ENCODE measurements around the gene ECI1. TPM values are rescaled to one million over a fixed set of nuclear protein-coding genes. Genes with fewer than 3 reads are reported as not detected.

Gene ECI1
- total and polyA plus RNA-seq, 2 donors = 31.1 to 47.0 TPM

- Histone ChIP-seq H3K27me3 (ENCODE audit: control insufficient read depth in 2 of 2, insufficient read depth in 1 of 2, low read length in 1 of 2) (no peaks in the 10 kb centered on the region), H3K9me3 (ENCODE audit: control insufficient read depth in 2 of 2, insufficient read depth in 1 of 2, low read length in 1 of 2) (no peaks in the 10 kb centered on the region), H3K4me3 (ENCODE audit: low read length in 2 of 2) (no peak overlapping the region), H3K27ac (ENCODE audit: low read depth in 1 of 2, low read length in 1 of 2) (no peak overlapping the region), H3K36me3 (ENCODE audit: control insufficient read depth in 2 of 2, insufficient read depth in 2 of 2, low read length in 1 of 2) (no peaks in the 10 kb centered on the region), H3K4me1 (ENCODE audit: control insufficient read depth in 2 of 2, insufficient read depth in 2 of 2, low read length in 2 of 2) (no peaks in the 10 kb centered on the region)
- DNase-seq (ENCODE audit: low read depth in 6 of 9, low spot score in 9 of 9) = no peak
- WGBS = 95% methylated on average over 26 of the region's 26 CpGs
Measured at GRCh38 chr16:2282866-2283555, 31.6 kb upstream of the ECI1 start.

- Histone ChIP-seq H3K36me3 (ENCODE audit: control insufficient read depth in 2 of 2, insufficient read depth in 2 of 2, low read length in 1 of 2) (no peaks in the 10 kb centered on the region), H3K9me3 (ENCODE audit: control insufficient read depth in 2 of 2, insufficient read depth in 1 of 2, low read length in 1 of 2) (no peaks in the 10 kb centered on the region), H3K4me1 (ENCODE audit: control insufficient read depth in 2 of 2, insufficient read depth in 2 of 2, low read length in 2 of 2) (no peaks in the 10 kb centered on the region), H3K4me3 (ENCODE audit: low read length in 2 of 2) (no peak overlapping the region), H3K27me3 (ENCODE audit: control insufficient read depth in 2 of 2, insufficient read depth in 1 of 2, low read length in 1 of 2) (no peaks in the 10 kb centered on the region), H3K27ac (ENCODE audit: low read depth in 1 of 2, low read length in 1 of 2) (no peak overlapping the region)
- DNase-seq (ENCODE audit: low read depth in 6 of 9, low spot score in 9 of 9) = no peak
- 85% methylated on average over 5 of the region's 5 CpGs for WGBS
Measured at GRCh38 chr16:2282262-2282661, 30.9 kb upstream of the ECI1 start.

- Histone ChIP-seq H3K4me3 (ENCODE audit: low read length in 2 of 2) (no peak overlapping the region), H3K4me1 (ENCODE audit: control insufficient read depth in 2 of 2, insufficient read depth in 2 of 2, low read length in 2 of 2) (no peaks in the 10 kb centered on the region), H3K9me3 (ENCODE audit: control insufficient read depth in 2 of 2, insufficient read depth in 1 of 2, low read length in 1 of 2) (no peaks in the 10 kb centered on the region), H3K27ac (ENCODE audit: low read depth in 1 of 2, low read length in 1 of 2) (no peak overlapping the region), H3K27me3 (ENCODE audit: control insufficient read depth in 2 of 2, insufficient read depth in 1 of 2, low read length in 1 of 2) (no peaks in the 10 kb centered on the region), H3K36me3 (ENCODE audit: control insufficient read depth in 2 of 2, insufficient read depth in 2 of 2, low read length in 1 of 2) (no peaks in the 10 kb centered on the region)
- no peak for DNase-seq (ENCODE audit: low read depth in 6 of 9, low spot score in 9 of 9)
- WGBS = 96% methylated on average over 24 of the region's 24 CpGs
Measured at GRCh38 chr16:2280981-2281542, 29.7 kb upstream of the ECI1 start.

GRCh38 chr16:2280461-2280860 lies 29.1 kb upstream of the ECI1 start:
- no peak for DNase-seq (ENCODE audit: low read depth in 6 of 9, low spot score in 9 of 9)
- H3K4me3 ChIP-seq (ENCODE audit: low read length in 2 of 2) = no peak overlapping the region
- H3K27ac ChIP-seq (ENCODE audit: low read depth in 1 of 2, low read length in 1 of 2) = no peak overlapping the region
- H3K27me3 ChIP-seq (ENCODE audit: control insufficient read depth in 2 of 2, insufficient read depth in 1 of 2, low read length in 1 of 2) = no peaks in the 10 kb centered on the region
- WGBS = 96% methylated on average over 8 of the region's 8 CpGs
- H3K4me1 ChIP-seq (ENCODE audit: control insufficient read depth in 2 of 2, insufficient read depth in 2 of 2, low read length in 2 of 2) = no peaks in the 10 kb centered on the region
- no peaks in the 10 kb centered on the region for H3K36me3 ChIP-seq (ENCODE audit: control insufficient read depth in 2 of 2, insufficient read depth in 2 of 2, low read length in 1 of 2)
- H3K9me3 ChIP-seq (ENCODE audit: control insufficient read depth in 2 of 2, insufficient read depth in 1 of 2, low read length in 1 of 2) = no peaks in the 10 kb centered on the region

- no peaks in the 10 kb centered on the region for H3K27me3 ChIP-seq (ENCODE audit: control insufficient read depth in 2 of 2, insufficient read depth in 1 of 2, low read length in 1 of 2)
- H3K27ac ChIP-seq (ENCODE audit: low read depth in 1 of 2, low read length in 1 of 2) = no peak overlapping the region
- no peaks in the 10 kb centered on the region for H3K4me1 ChIP-seq (ENCODE audit: control insufficient read depth in 2 of 2, insufficient read depth in 2 of 2, low read length in 2 of 2)
- 94% methylated on average over 26 of the region's 26 CpGs for WGBS
- H3K36me3 ChIP-seq (ENCODE audit: control insufficient read depth in 2 of 2, insufficient read depth in 2 of 2, low read length in 1 of 2) = no peaks in the 10 kb centered on the region
- H3K9me3 ChIP-seq (ENCODE audit: control insufficient read depth in 2 of 2, insufficient read depth in 1 of 2, low read length in 1 of 2) = no peaks in the 10 kb centered on the region
- no peak for DNase-seq (ENCODE audit: low read depth in 6 of 9, low spot score in 9 of 9)
- H3K4me3 ChIP-seq (ENCODE audit: low read length in 2 of 2) = no peak overlapping the region
Measured at GRCh38 chr16:2278956-2279800, 27.8 kb upstream of the ECI1 start.

- no peaks in the 10 kb centered on the region for H3K27me3 ChIP-seq (ENCODE audit: control insufficient read depth in 2 of 2, insufficient read depth in 1 of 2, low read length in 1 of 2)
- H3K36me3 ChIP-seq (ENCODE audit: control insufficient read depth in 2 of 2, insufficient read depth in 2 of 2, low read length in 1 of 2) = peaks cover 0 to 7% of the 10 kb centered on the region in 2 donors
- DNase-seq (ENCODE audit: low read depth in 6 of 9, low spot score in 9 of 9) = no peak
- H3K4me1 ChIP-seq (ENCODE audit: control insufficient read depth in 2 of 2, insufficient read depth in 2 of 2, low read length in 2 of 2) = no peaks in the 10 kb centered on the region
- H3K9me3 ChIP-seq (ENCODE audit: control insufficient read depth in 2 of 2, insufficient read depth in 1 of 2, low read length in 1 of 2) = no peaks in the 10 kb centered on the region
- H3K4me3 ChIP-seq (ENCODE audit: low read length in 2 of 2) = no peak overlapping the region
- H3K27ac ChIP-seq (ENCODE audit: low read depth in 1 of 2, low read length in 1 of 2) = no peak overlapping the region
- 97% methylated on average over 14 of the region's 14 CpGs for WGBS
Measured at GRCh38 chr16:2278272-2278608, 26.9 kb upstream of the ECI1 start.

GRCh38 chr16:2277466-2278271 lies 26.3 kb upstream of the ECI1 start:
- H3K36me3 ChIP-seq (ENCODE audit: control insufficient read depth in 2 of 2, insufficient read depth in 2 of 2, low read length in 1 of 2) = peaks cover 0 to 9% of the 10 kb centered on the region in 2 donors
- 97% methylated on average over 25 of the region's 25 CpGs for WGBS
- no peaks in the 10 kb centered on the region for H3K9me3 ChIP-seq (ENCODE audit: control insufficient read depth in 2 of 2, insufficient read depth in 1 of 2, low read length in 1 of 2)
- H3K27me3 ChIP-seq (ENCODE audit: control insufficient read depth in 2 of 2, insufficient read depth in 1 of 2, low read length in 1 of 2) = no peaks in the 10 kb centered on the region
- H3K4me1 ChIP-seq (ENCODE audit: control insufficient read depth in 2 of 2, insufficient read depth in 2 of 2, low read length in 2 of 2) = no peaks in the 10 kb centered on the region
- no peak for DNase-seq (ENCODE audit: low read depth in 6 of 9, low spot score in 9 of 9)
- no peak overlapping the region for H3K4me3 ChIP-seq (ENCODE audit: low read length in 2 of 2)
- H3K27ac ChIP-seq (ENCODE audit: low read depth in 1 of 2, low read length in 1 of 2) = no peak overlapping the region

GRCh38 chr16:2276368-2277195 lies 25.2 kb upstream of the ECI1 start:
- Histone ChIP-seq H3K36me3 (ENCODE audit: control insufficient read depth in 2 of 2, insufficient read depth in 2 of 2, low read length in 1 of 2) (peaks cover 0 to 9% of the 10 kb centered on the region in 2 donors), H3K27me3 (ENCODE audit: control insufficient read depth in 2 of 2, insufficient read depth in 1 of 2, low read length in 1 of 2) (no peaks in the 10 kb centered on the region), H3K27ac (ENCODE audit: low read depth in 1 of 2, low read length in 1 of 2) (no peak overlapping the region), H3K4me3 (ENCODE audit: low read length in 2 of 2) (no peak overlapping the region), H3K4me1 (ENCODE audit: control insufficient read depth in 2 of 2, insufficient read depth in 2 of 2, low read length in 2 of 2) (no peaks in the 10 kb centered on the region), H3K9me3 (ENCODE audit: control insufficient read depth in 2 of 2, insufficient read depth in 1 of 2, low read length in 1 of 2) (no peaks in the 10 kb centered on the region)
- no peak for DNase-seq (ENCODE audit: low read depth in 6 of 9, low spot score in 9 of 9)
- WGBS = 95% methylated on average over 26 of the region's 26 CpGs
